Adipose tissue (tissue), 3 donors: ENCODE data around the gene UBE3C. TPM values are rescaled to one million over a fixed set of nuclear protein-coding genes. Genes with fewer than 3 reads are reported as not detected.

ENCODE experiments used
- H3K27ac ChIP-seq: one replicate; pipeline ENCODE4 v1.5.1; 2013; ENCODE audit warnings: low read depth, low read length
- WGBS, 3 donors: extraction: QIAGEN DNeasy Blood & Tissue Kit; methylation state at CpG; one replicate each; pipeline ENCODE4 v1.1.7; 2013; 5-methylcytosine and 5-hydroxymethylcytosine counted together
- polyA plus RNA-seq, 3 donors: library from polyadenylated mRNA; stranded (reverse); fragments of 200-250 nt; gene quantifications; one replicate each; pipeline ENCODE4 v1.2.3, GENCODE V29; 2013
- donor health status: healthy with polysubstance abuse.
- donor health status: Bipolar disorder and iron deficiency.
- donor health status: healthy.

UBE3C gene
- polyA plus RNA-seq, 3 donors: 15.6 to 33.2 (median 27.6) TPM

DNA sequence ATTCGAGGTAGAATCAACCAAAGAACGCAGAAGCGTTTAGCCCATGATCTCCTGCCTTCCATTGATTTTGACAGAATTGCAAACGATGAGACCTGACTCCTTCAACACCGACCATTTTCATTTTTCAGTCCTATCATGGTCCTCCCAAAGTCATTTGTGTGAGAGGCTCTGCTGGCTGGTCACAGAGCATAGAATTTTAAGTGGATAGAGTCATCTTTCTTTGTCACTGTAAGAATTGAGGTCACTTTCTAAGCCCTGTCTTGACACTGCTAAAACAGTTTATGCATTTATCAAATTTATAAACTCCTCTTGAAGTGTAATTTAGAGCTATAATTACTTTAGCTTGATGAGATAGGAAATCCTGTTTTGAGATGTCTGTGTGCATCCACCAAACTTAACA is 72.0 kb downstream of the UBE3C start:
- WGBS, 3 donors: 76 to 85% (median 80%) methylated on average over 5 of the region's 5 CpGs
- no peak overlapping the region for H3K27ac ChIP-seq

DNA sequence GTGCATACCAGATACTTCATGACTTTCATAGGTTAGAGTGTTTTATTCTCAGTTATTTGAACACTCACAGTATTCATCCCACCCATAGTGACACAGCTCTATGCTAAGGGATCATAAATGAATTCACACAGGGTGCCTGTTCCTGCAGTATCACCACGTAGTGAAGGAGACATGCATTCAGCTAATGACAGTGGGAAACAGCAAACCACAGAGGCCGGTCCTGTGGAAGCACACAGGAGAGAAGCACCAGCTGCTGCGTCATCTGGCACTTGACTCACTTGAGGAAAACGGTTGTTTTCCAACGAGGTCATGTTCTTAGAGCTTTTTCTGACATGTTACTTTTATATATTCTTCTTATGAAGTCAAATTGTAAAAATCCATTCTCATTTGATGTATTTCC is 73.0 kb downstream of the UBE3C start:
- 46 to 49% (median 46%) methylated on average over 5 of the region's 5 CpGs for WGBS, 3 donors

GRCh38 chr7:157219154-157219553 is 80.4 kb downstream of the UBE3C start:
- 53 to 82% (median 77%) methylated on average over 5 of the region's 5 CpGs for WGBS, 3 donors
- no peak overlapping the region for H3K27ac ChIP-seq

More for the DNA sequence above, 73.0 kb downstream of the UBE3C start:
- H3K27ac ChIP-seq: no peak overlapping the region

DNA sequence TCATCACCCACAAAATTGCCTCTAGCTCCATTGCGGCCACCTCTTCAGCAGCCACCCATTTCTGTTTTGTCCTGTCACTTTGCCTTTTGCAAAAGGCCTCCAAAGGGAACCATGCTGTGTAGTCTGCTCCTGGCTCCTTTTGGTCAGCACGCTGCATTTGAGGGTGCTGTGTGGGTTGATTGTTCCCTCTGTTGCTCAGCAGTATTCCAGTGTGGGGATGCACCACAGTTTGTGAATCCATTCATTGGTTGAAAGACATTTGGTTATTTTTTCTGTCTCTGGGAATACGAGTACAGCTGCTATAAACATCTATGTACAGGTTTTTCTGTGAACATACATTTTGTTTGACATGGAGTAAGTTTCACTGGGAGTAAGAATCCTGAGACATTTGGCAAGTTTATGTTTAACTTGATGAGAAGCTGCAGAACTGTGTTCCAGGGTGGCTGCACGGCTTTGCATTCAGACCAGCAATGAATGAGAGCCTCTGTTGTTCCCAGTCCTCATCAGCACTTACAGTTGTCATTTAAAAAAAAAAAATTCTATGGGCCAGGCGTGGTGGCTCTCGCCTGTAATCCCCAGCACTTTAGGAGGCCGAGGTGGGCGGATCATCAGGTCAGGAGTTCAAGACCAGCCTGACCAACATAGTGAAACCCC is 82.3 kb downstream of the UBE3C start:
- H3K27ac ChIP-seq: no peak overlapping the region
- 93 to 95% (median 95%) methylated on average over 8 of the region's 8 CpGs for WGBS, 3 donors

GRCh38 chr7:157222687-157223086 is 84.0 kb downstream of the UBE3C start:
- no peak overlapping the region for H3K27ac ChIP-seq
- 86 to 89% (median 88%) methylated on average over 10 of the region's 10 CpGs for WGBS, 3 donors

GRCh38 chr7:157224627-157225026 is 85.9 kb downstream of the UBE3C start:
- 63 to 77% (median 65%) methylated on average over 4 of the region's 4 CpGs for WGBS, 3 donors
- no peak overlapping the region for H3K27ac ChIP-seq

DNA sequence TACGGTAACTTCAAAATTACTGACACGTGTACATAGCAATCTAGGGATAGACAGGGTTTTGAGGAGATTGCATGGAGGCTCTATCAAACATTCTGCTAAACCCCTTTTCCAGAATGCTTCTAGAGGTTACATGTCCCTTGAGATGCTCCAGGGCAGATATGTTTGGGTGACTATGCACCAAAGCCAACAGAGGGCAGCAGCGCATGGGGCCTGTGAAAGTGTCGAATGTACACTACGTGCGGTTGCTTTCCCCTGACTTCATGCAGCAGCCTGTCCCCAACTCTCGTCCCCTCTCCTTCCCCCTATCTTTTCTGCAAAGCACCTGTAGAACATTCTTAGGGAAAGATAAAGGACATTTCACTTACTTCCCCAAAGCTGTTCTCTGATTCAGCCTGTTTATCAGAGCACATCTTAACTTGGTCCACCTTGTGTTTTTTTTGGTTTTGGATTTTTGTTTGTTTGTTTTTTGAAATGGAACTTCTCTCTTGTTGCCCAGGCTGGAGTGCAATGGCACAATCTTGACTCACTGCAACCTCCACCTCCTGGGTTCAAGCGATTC is 90.2 kb downstream of the UBE3C start:
- no peak overlapping the region for H3K27ac ChIP-seq
- 78 to 85% (median 80%) methylated on average over 8 of the region's 8 CpGs for WGBS, 3 donors

GRCh38 chr7:157233677-157234076 is 95.0 kb downstream of the UBE3C start:
- H3K27ac ChIP-seq: no peak overlapping the region
- WGBS, 3 donors: 87 to 92% (median 89%) methylated on average over 2 of the region's 2 CpGs

DNA sequence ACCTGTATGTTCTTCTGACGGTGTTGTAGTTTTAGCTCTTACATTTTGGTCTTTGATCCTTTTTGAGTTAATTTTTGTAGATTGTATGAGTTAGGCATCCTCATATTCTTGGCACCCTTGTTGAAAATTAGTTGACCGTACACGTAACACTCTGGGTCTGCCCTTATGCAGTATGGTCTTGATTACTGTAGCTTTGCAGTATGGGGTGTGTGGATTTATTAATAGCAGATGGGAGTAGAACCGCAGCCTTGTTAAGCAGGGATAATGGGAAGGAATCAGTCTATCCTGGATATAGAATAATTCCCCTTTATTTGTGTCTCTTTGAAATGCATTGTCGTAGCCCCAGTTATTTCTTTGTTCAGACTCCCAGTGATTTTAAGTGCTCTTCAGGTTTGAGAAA is 95.5 kb downstream of the UBE3C start:
- WGBS, 3 donors: 49 to 94% (median 82%) methylated on average over 5 of the region's 5 CpGs
- H3K27ac ChIP-seq: no peak overlapping the region

GRCh38 chr7:157235357-157236333 is 96.9 kb downstream of the UBE3C start:
- H3K27ac ChIP-seq: no peak overlapping the region
- 76 to 86% (median 82%) methylated on average over 2 of the region's 2 CpGs for WGBS, 3 donors

GRCh38 chr7:157238087-157238486 is 99.4 kb downstream of the UBE3C start:
- H3K27ac ChIP-seq: no peak overlapping the region
- WGBS, 3 donors: 90 to 96% (median 95%) methylated on average over 8 of the region's 8 CpGs

GRCh38 chr7:157239571-157240270 is 101.0 kb downstream of the UBE3C start:
- no peak overlapping the region for H3K27ac ChIP-seq
- 92 to 97% (median 95%) methylated on average over 10 of the region's 10 CpGs for WGBS, 3 donors

- H3K27ac ChIP-seq: no peak overlapping the region
- 94 to 97% (median 95%) methylated on average over 5 of the region's 5 CpGs for WGBS, 3 donors
Observed at GRCh38 chr7:157241631-157242030, 102.9 kb downstream of the UBE3C start.

- 85 to 95% (median 93%) methylated on average over 6 of the region's 6 CpGs for WGBS, 3 donors
- no peak overlapping the region for H3K27ac ChIP-seq
Observed at GRCh38 chr7:157244516-157245294, 106.0 kb downstream of the UBE3C start.

- 93 to 95% (median 94%) methylated on average over 8 of the region's 8 CpGs for WGBS, 3 donors
- no peak overlapping the region for H3K27ac ChIP-seq
Observed at GRCh38 chr7:157246052-157246451, 107.3 kb downstream of the UBE3C start.

DNA sequence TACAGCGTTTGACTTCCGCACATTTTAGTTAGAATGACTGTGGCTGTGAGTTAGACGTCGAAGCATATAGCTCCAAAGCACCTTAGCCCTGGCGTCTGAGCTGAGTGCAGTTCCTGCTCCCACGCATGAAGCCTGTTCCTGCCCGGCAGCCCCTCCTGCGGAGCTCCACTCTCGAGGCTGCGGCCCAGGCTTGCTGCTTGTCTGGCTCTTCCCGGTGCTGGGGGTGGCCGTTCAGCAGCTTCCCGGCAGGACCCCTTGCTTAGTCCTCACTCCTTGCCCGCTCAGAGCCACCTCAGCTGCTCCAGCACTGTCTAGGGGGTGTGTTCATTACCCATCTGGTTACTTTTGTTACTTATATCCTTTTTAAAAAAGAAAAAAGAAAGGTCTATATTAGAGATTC is 109.9 kb downstream of the UBE3C start:
- 93 to 96% (median 94%) methylated on average over 14 of the region's 14 CpGs for WGBS, 3 donors

GRCh38 chr7:157250605-157251228 is 112.0 kb downstream of the UBE3C start:
- WGBS, 3 donors: 32 to 45% (median 42%) methylated on average over 9 of the region's 9 CpGs
- no peak overlapping the region for H3K27ac ChIP-seq

More for the DNA sequence above, 109.9 kb downstream of the UBE3C start:
- no peak overlapping the region for H3K27ac ChIP-seq
